GM12878 (cell line): ENCODE results near the gene ATAD3A.

ENCODE experiments used
- CTCF ChIP-seq, 3 experiments: IDR thresholded peaks in 2 of 3; conservative IDR thresholded peaks in 1 of 3; 2 replicates each; pipeline ENCODE4 v1.5.1; 2011; ENCODE audit warnings: low read depth in 3 of 3, low read length in 3 of 3, mild to moderate bottlenecking in 3 of 3, control low read depth in 2 of 3, moderate library complexity in 2 of 3, inconsistent platforms in 1 of 3, mixed read lengths in 1 of 3; ENCODE audit not compliant: control insufficient read depth in 2 of 3, insufficient read depth in 1 of 3; ENCODE audit errors: extremely low read depth in 1 of 3
- GABPA ChIP-seq: IDR thresholded peaks from 2 replicates; pipeline ENCODE4 v1.6.1; 2014; ENCODE audit warnings: antibody characterized with exemption, low read depth, mild to moderate bottlenecking, inconsistent platforms
- SUPT20H ChIP-seq: IDR thresholded peaks from 2 replicates; pipeline ENCODE4 v1.6.1; 2011; ENCODE audit warnings: low read depth, mild to moderate bottlenecking, low read length, moderate library complexity, borderline replicate concordance; ENCODE audit not compliant: control insufficient read depth
- TBL1XR1 ChIP-seq: IDR thresholded peaks from 2 replicates; pipeline ENCODE4 v1.6.1; 2012; ENCODE audit warnings: low read depth, low read length, improper control_type of control experiment
- YY1 ChIP-seq: IDR thresholded peaks from 2 replicates; pipeline ENCODE4 v1.6.1; 2011; ENCODE audit warnings: low read depth, mild to moderate bottlenecking, low read length

- TF ChIP-seq SUPT20H (no peak), GABPA (no peak), YY1 (no peak), CTCF (IDR thresholded peaks at IDR 0.05 in 2 of 3, conservative IDR thresholded peaks at IDR 0.05 in 1 of 3; ENCODE audit: control insufficient read depth in 2 of 3, extremely low read depth in 1 of 3, insufficient read depth in 1 of 3, low read depth in 3 of 3, low read length in 3 of 3) (no peak), TBL1XR1 (no peak)
Observed at GRCh38 chr1:1569341-1569740, 57.4 kb downstream of the ATAD3A start.
